ENCODE data around the gene SLC13A4. TPM values are rescaled to one million over a fixed set of nuclear protein-coding genes. Genes with fewer than 3 reads are reported as not detected.
"Not testable (repeated sequence)": the region's sequence is repeated elsewhere in the genome, so short reads cannot be mapped to it uniquely, and the experiment has no call there.

SLC13A4 gene
- total RNA-seq, 1 donor: 0.36 TPM

DNA sequence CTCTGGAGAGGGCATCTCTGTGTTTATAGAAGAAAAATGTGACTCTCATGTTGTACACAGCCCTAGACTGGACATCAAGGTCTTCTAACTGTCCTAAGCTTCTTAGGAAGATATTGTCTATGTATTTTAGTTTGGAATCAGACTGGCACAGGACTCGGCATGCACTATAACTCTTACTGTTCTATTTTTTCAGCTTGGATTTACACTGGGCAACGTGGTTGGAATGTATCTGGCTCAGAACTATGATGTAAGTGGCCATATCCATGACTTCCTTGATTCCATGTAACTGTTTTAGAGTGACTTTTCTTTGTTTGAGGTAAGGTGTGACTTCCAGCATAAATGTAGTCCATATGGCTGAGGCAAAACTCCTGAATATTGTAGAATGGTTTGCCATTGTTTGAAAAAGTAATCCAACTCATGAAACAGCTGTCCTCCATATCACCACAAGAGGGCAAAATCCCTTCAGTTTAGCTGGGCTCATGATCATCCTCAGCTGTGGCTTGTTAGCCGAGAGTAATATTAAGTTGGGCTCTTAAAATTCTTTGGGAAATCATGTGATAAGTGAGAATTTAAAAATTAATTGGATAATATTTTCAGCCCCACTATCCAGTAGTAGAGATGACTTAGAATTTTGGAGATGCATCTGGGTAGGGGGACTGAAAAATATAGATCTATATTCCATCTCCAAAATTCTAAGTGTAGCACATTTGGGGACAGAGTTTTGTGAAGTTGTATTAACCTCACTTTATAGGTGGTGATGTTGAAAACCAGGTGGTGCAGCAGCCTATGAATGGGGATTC lies 55.2 kb downstream of the SLC13A4 start:
- TF ChIP-seq, protein P1, sequence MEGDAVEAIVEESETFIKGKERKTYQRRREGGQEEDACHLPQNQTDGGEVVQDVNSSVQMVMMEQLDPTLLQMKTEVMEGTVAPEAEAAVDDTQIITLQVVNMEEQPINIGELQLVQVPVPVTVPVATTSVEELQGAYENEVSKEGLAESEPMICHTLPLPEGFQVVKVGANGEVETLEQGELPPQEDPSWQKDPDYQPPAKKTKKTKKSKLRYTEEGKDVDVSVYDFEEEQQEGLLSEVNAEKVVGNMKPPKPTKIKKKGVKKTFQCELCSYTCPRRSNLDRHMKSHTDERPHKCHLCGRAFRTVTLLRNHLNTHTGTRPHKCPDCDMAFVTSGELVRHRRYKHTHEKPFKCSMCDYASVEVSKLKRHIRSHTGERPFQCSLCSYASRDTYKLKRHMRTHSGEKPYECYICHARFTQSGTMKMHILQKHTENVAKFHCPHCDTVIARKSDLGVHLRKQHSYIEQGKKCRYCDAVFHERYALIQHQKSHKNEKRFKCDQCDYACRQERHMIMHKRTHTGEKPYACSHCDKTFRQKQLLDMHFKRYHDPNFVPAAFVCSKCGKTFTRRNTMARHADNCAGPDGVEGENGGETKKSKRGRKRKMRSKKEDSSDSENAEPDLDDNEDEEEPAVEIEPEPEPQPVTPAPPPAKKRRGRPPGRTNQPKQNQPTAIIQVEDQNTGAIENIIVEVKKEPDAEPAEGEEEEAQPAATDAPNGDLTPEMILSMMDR (IDR thresholded peaks at IDR 0.05; ENCODE audit: extremely low read depth, low read depth, low read length): peak; percentile 89
- DNase-seq (ENCODE audit: insufficient read length, low spot score, missing footprints): peak; percentile 53
- Histone ChIP-seq H3K27ac (ENCODE audit: low read depth, low read length) (peak overlapping the region; percentile 68), H3K27me3 (ENCODE audit: insufficient read depth, low read length) (no peaks in the 10 kb centered on the region), H3K4me3 (ENCODE audit: insufficient read depth, low read length) (no peak overlapping the region), H2AFZ (ENCODE audit: low read length) (peak overlapping the region; percentile 64), H3K9me3 (ENCODE audit: low read depth, low read length) (no peaks in the 10 kb centered on the region), H4K20me1 (ENCODE audit: insufficient read depth, low read length) (peaks cover 3% of the 10 kb centered on the region), H3K79me2 (ENCODE audit: insufficient read depth, low read length) (peaks cover 73% of the 10 kb centered on the region), H3K4me2 (ENCODE audit: insufficient read depth, low read length) (peak overlapping the region; percentile 26), H3K36me3 (ENCODE audit: insufficient read depth, low read length) (peaks cover 4% of the 10 kb centered on the region), H3K4me1 (ENCODE audit: insufficient read depth, low read length) (peaks cover 44% of the 10 kb centered on the region)

DNA sequence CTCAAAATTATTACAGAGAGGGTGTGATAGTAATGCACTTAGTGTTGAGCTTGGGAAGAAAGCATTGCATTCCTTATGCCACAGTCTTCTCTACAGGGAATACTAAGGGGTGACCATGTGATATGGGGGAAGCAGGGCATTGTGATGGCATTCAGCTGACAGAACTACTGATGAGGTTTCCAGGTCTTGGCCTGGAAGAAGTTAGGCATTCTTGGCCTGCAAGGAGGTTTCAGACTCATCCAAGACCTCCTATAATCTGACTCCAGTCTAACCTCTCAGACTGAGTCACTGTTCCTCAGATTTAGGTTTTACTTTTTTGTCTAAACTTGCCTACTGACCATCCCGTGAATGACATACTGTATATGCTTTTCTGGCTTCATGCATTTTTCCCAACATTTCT lies 57.8 kb downstream of the SLC13A4 start:
- no peaks in the 10 kb centered on the region for H3K9me3 ChIP-seq (ENCODE audit: low read depth, low read length)
- no peaks in the 10 kb centered on the region for H3K36me3 ChIP-seq (ENCODE audit: insufficient read depth, low read length)
- DNase-seq (ENCODE audit: insufficient read length, low spot score, missing footprints): peak; percentile 91
- peaks cover 3% of the 10 kb centered on the region for H4K20me1 ChIP-seq (ENCODE audit: insufficient read depth, low read length)
- peaks cover 59% of the 10 kb centered on the region for H3K4me1 ChIP-seq (ENCODE audit: insufficient read depth, low read length)
- H3K4me3 ChIP-seq (ENCODE audit: insufficient read depth, low read length): no peak overlapping the region
- TF ChIP-seq, protein P1 (IDR thresholded peaks at IDR 0.05; ENCODE audit: extremely low read depth, low read depth, low read length): no peak
- peak overlapping the region; percentile 59 for H3K4me2 ChIP-seq (ENCODE audit: insufficient read depth, low read length)
- H3K79me2 ChIP-seq (ENCODE audit: insufficient read depth, low read length): peaks cover 82% of the 10 kb centered on the region
- peak overlapping the region; percentile 80 for H3K27ac ChIP-seq (ENCODE audit: low read depth, low read length)
- H3K27me3 ChIP-seq (ENCODE audit: insufficient read depth, low read length): no peaks in the 10 kb centered on the region
- H2AFZ ChIP-seq (ENCODE audit: low read length): no peak overlapping the region

DNA sequence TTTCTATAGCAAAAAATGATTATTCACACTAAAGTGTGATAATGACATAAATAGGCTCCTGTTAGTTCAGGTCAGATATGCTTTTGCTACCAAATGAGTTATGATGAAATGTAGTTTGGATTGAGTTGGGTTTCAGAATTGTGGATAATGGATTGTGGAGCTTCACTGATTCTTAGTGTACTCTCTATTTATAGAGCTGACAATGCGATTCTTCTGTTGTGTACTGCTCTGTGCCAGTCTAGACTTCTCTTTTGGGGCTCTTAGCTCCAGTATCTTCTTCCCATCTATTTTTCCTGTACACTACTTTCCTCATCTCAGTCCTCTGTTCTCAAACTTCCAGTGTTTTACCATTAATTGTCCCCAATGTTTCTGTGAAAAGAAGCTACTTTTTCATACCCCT lies 58.2 kb downstream of the SLC13A4 start:
- no peaks in the 10 kb centered on the region for H3K9me3 ChIP-seq (ENCODE audit: low read depth, low read length)
- peaks cover 63% of the 10 kb centered on the region for H3K4me1 ChIP-seq (ENCODE audit: insufficient read depth, low read length)
- no peak for DNase-seq (ENCODE audit: insufficient read length, low spot score, missing footprints)
- no peaks in the 10 kb centered on the region for H3K27me3 ChIP-seq (ENCODE audit: insufficient read depth, low read length)
- no peak overlapping the region for H3K4me3 ChIP-seq (ENCODE audit: insufficient read depth, low read length)
- H4K20me1 ChIP-seq (ENCODE audit: insufficient read depth, low read length): peaks cover 7% of the 10 kb centered on the region
- TF ChIP-seq, protein P1 (IDR thresholded peaks at IDR 0.05; ENCODE audit: extremely low read depth, low read depth, low read length): no peak
- peaks cover 86% of the 10 kb centered on the region for H3K79me2 ChIP-seq (ENCODE audit: insufficient read depth, low read length)
- peak overlapping the region; percentile 80 for H3K27ac ChIP-seq (ENCODE audit: low read depth, low read length)
- peak overlapping the region; percentile 59 for H3K4me2 ChIP-seq (ENCODE audit: insufficient read depth, low read length)
- H2AFZ ChIP-seq (ENCODE audit: low read length): no peak overlapping the region
- H3K36me3 ChIP-seq (ENCODE audit: insufficient read depth, low read length): no peaks in the 10 kb centered on the region

DNA sequence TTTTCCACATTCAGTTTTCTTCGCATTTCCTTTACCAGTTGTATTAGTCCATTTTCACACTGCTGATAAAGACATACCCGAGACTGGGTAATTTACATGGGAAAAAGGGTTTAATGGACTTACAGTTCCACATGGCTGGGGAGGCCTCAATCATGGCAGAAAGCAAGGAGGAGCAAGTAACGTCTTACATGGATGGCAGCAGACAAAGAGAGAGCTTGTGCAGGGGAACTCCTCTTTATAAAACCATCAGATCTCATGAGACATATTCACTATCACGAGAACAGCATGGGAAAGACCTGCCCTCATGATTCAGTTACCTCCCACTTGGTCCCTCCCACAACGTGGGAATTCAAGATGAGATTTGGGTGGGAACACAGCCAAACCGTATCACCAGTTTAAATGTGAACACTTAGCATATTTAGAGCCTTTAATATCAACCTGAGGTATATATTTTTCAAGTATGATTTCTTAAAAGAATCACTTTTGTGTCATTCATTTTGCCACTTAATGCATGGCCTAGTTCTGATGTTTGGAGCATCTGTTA lies 59.1 kb downstream of the SLC13A4 start:
- H4K20me1 ChIP-seq (ENCODE audit: insufficient read depth, low read length); H3K36me3 ChIP-seq (ENCODE audit: insufficient read depth, low read length); H3K4me2 ChIP-seq (ENCODE audit: insufficient read depth, low read length); H2AFZ ChIP-seq (ENCODE audit: low read length); H3K4me3 ChIP-seq (ENCODE audit: insufficient read depth, low read length); H3K27me3 ChIP-seq (ENCODE audit: insufficient read depth, low read length); H3K9me3 ChIP-seq (ENCODE audit: low read depth, low read length); DNase-seq (ENCODE audit: insufficient read length, low spot score, missing footprints): not testable (repeated sequence)
- Histone ChIP-seq H3K27ac (ENCODE audit: low read depth, low read length) (peak overlapping the region; percentile 80), H3K79me2 (ENCODE audit: insufficient read depth, low read length) (peaks cover 85% of the 10 kb centered on the region), H3K4me1 (ENCODE audit: insufficient read depth, low read length) (peaks cover 68% of the 10 kb centered on the region)

DNA sequence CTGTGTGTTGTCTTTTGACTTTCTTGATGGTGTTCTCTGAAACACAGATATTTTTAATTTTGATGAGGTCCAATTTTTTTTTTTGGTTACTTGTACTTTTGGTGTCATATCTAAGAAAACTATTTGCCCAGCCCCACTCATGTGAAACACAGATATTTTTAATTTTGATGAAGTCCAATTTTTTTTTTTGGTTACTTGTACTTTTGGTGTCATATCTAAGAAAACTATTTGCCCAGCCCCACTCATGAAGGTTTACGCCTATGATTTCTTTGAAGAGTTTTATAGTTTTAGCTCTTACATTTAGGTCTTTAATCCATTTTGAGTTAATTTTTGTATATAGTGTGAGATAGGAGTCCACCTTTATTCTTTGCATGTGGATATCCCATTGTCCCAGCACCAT lies 60.4 kb downstream of the SLC13A4 start:
- not testable (repeated sequence) for DNase-seq (ENCODE audit: insufficient read length, low spot score, missing footprints); H3K4me2 ChIP-seq (ENCODE audit: insufficient read depth, low read length)

More for the DNA sequence above, 60.4 kb downstream of the SLC13A4 start:
- not testable (repeated sequence) for H3K9me3 ChIP-seq (ENCODE audit: low read depth, low read length); H2AFZ ChIP-seq (ENCODE audit: low read length); H3K4me3 ChIP-seq (ENCODE audit: insufficient read depth, low read length); H3K27me3 ChIP-seq (ENCODE audit: insufficient read depth, low read length); H3K36me3 ChIP-seq (ENCODE audit: insufficient read depth, low read length); H3K27ac ChIP-seq (ENCODE audit: low read depth, low read length); H4K20me1 ChIP-seq (ENCODE audit: insufficient read depth, low read length)
- H3K79me2 ChIP-seq (ENCODE audit: insufficient read depth, low read length): peaks cover 81% of the 10 kb centered on the region
- H3K4me1 ChIP-seq (ENCODE audit: insufficient read depth, low read length): peaks cover 62% of the 10 kb centered on the region
